Measurements from ENCODE around the gene PELI3.

PELI3 gene

DNA sequence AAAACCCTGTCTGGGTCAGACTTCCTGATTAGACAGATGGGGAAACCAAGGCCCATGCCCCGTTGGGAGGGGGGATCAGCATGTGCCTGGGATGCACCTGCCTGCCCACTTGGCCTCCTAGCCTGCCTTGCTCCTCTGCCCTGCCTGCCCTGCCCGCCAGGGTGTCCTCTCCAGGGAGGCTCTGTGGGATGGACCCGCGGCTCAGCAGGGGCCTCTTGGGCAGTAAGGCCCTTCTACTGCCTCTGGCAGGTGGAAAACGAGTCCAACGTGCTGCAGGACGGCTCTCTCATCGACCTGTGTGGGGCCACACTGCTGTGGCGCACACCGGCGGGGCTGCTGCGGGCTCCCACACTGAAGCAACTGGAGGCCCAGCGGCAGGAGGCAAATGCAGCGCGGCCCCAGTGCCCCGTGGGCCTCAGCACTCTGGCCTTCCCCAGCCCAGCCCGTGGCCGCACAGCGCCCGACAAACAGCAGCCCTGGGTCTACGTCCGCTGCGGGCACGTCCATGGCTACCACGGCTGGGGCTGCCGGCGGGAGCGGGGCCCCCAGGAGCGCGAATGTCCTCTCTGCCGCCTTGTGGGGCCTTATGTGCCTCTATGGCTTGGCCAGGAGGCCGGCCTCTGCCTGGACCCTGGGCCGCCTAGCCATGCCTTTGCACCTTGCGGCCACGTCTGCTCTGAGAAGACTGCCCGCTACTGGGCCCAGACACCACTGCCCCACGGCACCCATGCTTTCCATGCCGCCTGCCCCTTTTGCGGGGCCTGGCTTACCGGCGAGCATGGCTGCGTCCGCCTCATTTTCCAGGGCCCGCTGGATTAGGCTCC is 8.9 kb downstream of the PELI3 start:
- no peak for DNase-seq

- no peak for DNase-seq
These were observed 9.6 kb downstream of the PELI3 start for GRCh38 chr11:66476173-66476840.

GRCh38 chr11:66476841-66477251 is 10.1 kb downstream of the PELI3 start:
- DNase-seq: no peak

- no peak for DNase-seq
These were observed 10.8 kb downstream of the PELI3 start for GRCh38 chr11:66477263-66478201.

DNA sequence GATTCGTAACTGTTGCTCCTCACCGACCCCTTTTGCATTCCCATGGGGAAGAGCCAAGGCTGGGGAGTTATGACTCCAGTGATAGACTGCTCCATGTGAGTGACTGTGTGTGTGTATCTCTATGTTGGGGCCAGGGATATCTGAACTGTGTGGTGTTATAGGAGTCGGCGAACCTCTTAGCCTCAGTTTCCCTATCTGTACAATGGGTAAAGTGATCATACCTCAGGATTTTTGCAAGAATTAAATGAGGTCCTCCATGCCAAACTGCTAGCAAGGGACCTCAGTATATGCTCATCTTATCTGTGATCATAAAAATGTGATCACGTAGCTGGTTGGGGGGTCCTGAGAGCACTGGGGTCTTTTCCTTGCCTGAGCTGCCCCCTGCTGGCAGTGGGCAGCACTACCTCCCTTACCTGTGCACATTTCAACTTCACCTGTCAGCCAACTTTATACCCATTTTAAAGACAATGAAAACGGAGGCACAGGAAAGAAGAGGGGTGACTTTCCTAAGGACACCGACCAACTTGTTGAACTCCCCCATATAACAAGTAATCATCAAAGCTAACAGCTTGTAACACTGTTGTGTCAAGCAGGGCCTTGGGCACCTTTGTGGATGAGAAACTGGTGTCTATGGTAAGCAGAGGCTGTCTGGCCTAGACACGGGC is 12.2 kb downstream of the PELI3 start:
- DNase-seq: peak; percentile 25 to 49

DNA sequence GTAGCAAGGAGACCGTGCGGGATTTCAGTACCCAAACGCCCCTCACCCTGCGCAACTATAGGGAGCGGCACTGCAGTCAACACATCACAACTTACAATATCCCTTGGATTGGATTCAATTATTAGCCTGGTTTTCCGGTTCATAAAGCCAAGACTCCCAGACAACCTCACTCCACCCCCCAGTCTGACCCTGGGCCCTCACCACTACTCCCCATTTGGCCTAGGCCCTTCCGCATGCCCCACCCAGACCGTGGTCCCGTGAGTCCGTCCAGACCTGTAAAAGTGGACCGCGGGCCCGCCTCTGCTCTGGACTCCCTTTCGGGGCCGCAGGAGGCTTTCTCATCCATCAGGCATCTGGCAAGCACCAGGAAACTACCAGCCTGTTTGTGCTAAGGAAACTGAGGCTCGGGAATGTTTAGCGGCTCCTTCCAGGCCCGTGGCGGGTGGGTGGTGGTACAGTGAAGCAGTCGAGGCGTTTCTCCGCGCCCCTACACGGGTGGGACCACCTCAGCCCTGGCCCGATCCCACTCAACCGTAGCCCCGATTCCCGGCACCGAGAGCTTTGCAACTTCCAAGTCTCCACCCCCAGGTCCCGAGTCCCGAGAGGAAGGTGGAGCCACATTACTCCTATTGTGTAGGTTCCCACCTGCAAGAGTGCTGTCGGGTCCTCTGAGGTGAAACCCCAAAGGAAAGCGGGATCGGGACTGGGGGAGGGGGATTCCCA is 12.8 kb downstream of the PELI3 start:
- no peak for DNase-seq

DNA sequence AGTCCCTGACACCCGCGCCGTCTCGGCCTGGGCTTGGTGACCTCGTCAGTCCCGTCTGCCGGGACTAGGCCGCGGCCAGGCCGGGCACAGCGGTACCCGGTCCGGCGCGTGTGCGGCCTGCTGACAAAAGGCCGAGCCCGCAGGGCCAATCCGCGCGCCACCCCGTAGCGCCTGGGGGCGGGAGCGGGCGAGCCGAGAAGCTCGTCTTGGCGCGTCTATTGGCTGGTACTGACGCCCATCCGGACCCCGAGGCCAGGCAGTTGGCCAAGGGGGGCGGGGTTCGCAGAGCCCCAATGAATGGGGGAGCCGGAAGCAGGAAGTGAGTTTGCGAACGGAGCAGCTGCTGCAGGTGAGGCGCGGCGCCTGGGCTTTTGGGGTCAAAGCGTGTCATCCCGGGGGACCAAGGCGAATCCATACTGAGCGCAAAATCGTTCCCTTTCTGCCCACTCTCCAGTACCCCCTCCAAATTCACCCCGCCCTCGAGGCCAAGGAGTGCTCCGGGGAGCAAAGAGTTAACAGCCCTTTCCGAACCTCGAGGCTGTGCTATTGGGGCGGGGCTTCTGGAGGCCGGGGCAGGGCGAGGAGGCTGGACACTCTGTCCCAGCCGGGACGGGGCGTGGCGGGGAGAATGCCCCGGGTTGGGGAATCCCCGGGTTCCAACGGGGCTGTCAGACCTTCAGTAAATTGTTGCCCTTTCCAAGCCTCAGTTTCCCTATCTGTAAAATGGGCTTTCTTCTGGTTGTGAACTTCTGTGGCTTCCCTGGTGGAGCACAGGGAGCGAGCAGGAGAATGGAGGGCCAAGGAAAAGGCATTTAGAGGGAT is 13.6 kb downstream of the PELI3 start, which contains the start of gene DPP3:
TSS of gene DPP3 (plus strand) at position 318 of the 822 bp plus-strand sequence. CDS start 1,767 bp downstream, outside the sequence.
- peak; percentile 95 for DNase-seq

DNA sequence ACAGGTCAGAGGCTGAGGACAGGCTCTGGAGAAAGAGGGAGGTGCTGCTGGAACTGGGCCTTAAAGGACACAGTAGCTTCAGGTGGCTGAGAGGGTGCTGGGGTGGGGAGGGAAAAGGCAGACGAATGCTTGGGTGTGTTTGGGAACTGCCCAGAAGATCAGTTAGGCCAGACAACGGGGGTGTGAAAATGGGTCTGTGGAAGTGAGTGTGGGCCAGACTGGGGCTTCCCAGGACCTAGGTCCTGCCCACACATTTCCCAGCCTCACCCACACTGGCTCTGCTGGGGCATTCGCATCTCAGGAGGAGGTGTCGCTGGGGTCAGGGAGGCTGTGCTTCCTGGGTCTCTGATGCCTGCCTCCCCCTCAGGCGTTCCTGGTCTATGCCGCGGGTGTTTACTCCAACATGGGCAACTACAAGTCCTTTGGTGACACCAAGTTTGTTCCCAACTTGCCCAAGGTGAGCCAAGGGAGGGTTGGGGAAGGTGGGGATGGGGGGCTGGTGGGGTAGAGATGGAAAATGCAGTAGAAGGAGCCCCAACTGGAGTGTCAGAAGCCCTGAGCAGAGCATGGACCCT is 18.2 kb downstream of the PELI3 start:
- DNase-seq: no peak

GRCh38 chr11:66488957-66489356 is 22.3 kb downstream of the PELI3 start:
- DNase-seq: no peak

GRCh38 chr11:66489636-66490035 is 22.9 kb downstream of the PELI3 start:
- DNase-seq: no peak

DNA sequence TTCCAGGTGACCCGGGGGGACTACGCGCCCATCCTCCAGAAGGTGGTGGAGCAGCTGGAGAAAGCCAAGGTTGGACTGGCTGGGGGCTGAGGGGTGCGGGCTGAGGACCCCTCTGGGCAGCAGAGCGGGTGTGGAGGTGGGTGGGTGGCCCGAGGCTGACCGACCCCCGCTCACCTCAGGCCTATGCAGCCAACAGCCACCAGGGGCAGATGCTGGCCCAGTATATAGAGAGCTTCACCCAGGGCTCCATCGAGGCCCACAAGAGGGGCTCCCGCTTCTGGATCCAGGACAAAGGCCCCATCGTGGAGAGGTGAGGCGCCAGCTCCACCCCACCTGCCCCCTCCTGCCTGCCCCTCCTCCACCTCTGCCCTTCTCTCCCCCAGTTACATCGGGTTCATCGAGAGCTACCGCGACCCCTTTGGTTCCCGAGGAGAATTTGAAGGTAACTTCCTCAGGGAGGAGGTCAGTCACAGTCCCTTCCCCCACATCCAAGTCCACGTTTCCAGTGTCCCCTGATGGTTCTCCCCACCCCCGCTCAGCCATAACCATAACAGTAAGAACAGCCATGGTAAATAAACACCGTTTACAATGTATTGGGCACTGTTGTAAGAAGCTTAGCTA is 24.7 kb downstream of the PELI3 start:
- no peak for DNase-seq

GRCh38 chr11:66492161-66492865 is 25.6 kb downstream of the PELI3 start:
- DNase-seq: no peak

DNA sequence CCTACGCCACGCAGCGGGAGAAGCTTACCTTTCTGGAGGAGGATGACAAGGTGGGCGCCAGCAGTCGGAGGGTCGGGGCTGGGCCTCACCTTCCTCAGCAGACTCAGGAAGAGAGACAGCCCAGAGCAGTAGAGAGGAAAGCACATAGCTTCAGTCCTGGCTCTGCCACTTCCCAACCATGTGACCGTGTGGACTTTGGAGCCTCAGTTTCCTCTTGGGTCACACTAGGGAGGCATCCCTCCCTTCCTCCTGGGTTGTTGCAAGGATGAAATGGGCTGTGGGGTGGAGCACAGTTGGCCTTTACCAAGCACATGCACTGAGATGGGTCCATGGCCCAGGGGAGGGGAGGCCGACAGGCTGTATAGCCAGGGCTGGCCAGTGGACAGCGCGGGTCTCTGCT is 26.4 kb downstream of the PELI3 start:
- no peak for DNase-seq

DNA sequence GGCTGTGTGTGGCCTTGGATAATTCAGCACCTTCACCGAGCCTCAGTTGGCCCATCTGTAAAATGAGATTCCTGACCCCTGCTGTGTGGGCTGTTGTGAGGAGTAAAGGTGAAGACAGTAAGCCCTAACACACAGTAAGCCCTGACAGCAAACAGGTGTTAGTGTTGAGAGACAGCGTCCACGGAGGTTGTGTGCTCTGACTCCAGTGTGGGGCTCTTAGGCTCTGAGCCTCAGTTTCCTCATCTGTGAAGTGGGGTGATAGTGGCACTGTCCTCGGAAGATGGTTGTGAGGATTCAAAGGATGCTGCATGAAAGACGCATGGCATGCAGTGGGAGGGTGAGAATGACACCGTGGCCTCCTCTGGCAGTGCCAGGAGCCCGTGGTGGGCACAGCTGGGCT is 27.8 kb downstream of the PELI3 start:
- DNase-seq: no peak

- no peak for DNase-seq
These were observed 28.2 kb downstream of the PELI3 start for GRCh38 chr11:66494935-66495334.

GRCh38 chr11:66495401-66495854 is 28.7 kb downstream of the PELI3 start:
- DNase-seq: no peak

- DNase-seq: no peak
These were observed 30.5 kb downstream of the PELI3 start for GRCh38 chr11:66497206-66497605.

GRCh38 chr11:66498506-66498905 is 31.8 kb downstream of the PELI3 start:
- no peak for DNase-seq

DNA sequence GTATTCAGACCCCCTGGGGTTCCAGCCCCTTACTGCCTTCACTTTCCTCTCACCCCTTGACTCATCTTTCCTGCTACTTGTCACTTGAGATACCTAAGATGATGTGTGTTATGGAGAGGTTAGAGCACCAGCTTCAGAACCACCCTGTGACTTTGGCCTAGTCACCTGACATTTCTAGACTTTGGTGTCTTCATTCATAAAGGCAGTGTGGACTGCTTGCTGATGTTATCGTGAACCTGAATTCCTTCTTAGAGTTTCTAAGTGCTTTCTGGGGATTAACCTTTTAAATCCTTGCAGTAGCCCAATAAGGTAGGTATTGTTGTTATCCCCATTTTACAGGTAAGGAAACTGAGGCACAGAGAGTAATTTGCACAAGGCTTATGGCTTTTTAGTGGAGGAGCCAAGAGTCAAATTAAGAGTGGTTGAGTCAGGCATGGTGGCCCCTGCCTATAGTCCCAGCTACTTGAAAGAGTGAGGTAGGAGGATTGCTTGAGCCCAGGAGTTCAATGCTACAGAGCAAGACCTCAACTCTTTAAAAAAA is 38.6 kb downstream of the PELI3 start:
- no peak for DNase-seq
